Dermis microvascular lymphatic vessel endothelial cell (primary cell): ENCODE measurements around the gene SLF1. TPM values are rescaled to one million over a fixed set of nuclear protein-coding genes. Genes with fewer than 3 reads are reported as not detected.
"Not testable (repeated sequence)": the region's sequence is repeated elsewhere in the genome, so short reads cannot be mapped to it uniquely, and the experiment has no call there.

Experiments used
- DNase-seq, 2 donors: peaks; one replicate each; pipeline versions ENCODE4 v3.0.0 to v3.0.0-alpha.2; 2010; ENCODE audit warnings: low read depth in 2 of 2
- total RNA-seq: library from RNA; depleted of rRNA; stranded (reverse); fragments of >200 nt; gene quantifications from 2 replicates; pipeline ENCODE4 v1.2.1, GENCODE V29; 2014

Gene SLF1
- 4.3 and 6.9 TPM in 2 replicates for total RNA-seq

DNA sequence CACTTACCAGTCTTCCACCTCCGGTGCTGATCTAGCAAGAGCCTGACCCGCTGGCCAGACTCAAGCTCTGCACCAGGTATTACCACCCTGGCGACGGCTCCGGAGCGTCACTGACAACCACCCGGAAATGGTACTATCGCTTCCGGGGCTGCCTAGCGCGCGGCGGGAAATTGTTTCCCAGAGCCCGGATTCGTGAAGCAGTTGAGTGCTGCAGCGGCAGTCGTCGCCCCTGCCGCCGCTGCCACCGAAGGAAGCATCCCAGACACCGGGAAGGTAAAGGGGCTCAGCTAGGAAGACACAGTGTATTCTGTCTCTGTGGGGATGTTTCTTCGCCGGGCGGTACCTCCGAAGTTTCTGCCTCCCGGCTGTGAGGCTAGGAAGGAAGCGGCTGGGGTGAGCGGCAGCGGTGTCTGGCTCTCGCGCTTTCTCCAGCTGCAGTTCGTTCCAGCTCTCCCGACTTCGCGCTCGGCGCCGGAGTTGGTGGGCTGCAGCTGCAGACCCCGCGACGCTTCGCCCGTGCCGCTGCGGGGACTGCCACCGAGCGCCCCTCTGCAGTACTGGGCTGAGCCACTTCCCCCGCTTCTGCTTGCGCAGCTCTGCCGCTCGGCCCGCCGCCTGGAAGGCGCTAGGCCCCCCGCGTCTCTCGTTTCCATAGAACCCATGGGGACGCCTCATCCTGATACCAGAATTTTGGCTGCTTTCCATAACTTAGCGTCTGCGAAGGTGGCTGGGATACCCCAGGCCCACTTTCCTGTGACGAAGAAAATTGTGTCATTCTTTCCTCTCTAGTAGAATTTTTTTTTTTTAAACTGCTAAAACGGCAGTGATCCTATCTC is at the start of gene SLF1, which contains the start of gene KIAA0825:
Gene SLF1, plus strand, starts transcription at position 177 of the 836 bp plus-strand sequence. CDS start 10,142 bp downstream, outside the sequence.
Gene KIAA0825, minus strand, starts transcription at position 112 of the 836 bp plus-strand sequence. CDS start 81,478 bp downstream, outside the sequence.
- DNase-seq: peak; percentile 72 to 90

DNA sequence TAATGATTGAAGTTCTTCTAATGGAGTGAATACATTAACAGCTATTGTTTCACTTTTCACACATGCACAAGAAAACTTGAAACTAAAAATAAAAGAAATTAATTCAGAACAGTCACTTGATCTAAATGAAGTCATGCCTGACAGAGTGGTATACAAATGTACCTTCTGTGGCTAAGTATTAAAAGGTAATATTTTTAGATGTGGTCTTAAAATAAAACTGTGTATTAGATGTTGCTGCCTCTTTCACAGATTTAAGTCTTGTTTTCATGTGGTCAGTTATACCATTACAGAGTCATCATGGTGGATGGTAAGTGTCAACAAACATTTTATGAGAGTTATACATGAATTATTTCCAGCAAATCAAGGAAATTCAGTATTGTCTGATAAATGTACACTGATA is 47.1 kb upstream of the SLF1 start:
- DNase-seq: no peak

DNA sequence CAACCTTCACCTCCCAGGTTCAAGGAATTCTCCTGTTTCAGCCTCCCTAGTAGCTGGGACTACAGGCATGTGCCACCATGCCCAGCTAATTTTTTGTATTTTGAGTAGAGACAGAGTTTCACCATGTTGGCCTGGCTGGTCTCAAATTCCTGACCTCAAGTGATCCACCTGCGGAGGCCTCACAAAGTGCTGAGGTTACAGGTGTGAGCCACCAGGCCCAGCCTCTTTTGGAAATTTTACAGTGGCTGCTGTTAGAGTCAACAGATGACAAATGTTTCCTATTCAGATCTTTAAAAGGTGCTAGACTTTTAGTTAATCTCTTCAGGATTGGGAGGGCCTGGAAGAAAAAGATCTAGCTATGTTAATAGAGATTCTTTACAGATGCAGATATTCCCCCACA is 45.1 kb upstream of the SLF1 start:
- not testable (repeated sequence) for DNase-seq

DNA sequence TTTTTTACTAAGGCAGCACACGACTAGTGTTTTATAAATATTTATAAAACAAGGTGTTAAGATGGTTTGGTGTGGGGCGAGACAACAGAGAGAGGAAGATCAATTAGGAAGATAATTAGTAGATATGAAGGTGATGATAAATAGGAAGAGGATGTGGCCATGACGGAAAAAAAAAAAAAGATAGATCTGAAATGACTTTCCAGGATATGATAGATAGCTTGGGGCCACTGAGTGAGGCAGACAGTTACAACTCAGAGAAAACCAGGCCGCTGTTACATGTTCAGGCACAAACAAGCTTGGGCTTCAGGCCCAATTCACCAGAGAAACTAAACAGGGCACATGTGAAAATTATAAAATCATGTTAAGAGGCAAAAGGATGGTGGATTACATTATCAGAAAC is 43.3 kb upstream of the SLF1 start:
- no peak for DNase-seq

DNA sequence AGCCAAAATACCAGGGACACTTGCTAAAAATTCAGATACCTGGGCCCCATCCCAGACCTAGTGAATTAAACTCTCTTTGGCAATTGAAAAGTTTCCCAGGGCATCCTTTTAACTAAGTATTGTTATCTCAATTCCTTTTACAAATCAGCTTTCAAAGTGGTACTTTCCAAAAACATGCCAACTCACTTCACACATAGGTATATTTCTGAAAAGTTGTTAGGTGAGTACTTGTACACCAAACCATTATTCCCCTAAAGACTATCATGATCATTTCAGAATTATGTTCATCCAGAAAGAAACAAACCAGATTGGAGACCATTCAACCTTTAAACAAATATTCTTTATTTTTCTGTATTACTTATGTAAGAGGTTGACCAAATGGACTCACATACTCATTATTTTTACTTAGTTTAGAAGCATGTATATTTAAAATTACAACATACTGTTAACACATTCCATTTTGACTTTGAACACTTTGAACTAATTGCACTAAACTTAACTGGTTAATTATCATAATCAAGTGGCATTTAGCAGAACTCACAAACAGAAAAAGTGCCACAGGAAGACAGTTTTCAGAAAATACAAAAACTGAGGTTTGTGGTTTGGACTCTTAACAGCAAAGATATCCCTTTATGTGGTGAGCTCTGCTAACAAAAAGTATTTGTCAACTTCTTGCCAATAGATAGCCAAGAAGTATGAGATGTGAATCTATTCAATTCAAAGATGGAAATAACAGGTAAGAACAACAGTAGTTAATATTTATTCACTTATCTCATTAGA is 40.8 kb upstream of the SLF1 start:
- DNase-seq: no peak

DNA sequence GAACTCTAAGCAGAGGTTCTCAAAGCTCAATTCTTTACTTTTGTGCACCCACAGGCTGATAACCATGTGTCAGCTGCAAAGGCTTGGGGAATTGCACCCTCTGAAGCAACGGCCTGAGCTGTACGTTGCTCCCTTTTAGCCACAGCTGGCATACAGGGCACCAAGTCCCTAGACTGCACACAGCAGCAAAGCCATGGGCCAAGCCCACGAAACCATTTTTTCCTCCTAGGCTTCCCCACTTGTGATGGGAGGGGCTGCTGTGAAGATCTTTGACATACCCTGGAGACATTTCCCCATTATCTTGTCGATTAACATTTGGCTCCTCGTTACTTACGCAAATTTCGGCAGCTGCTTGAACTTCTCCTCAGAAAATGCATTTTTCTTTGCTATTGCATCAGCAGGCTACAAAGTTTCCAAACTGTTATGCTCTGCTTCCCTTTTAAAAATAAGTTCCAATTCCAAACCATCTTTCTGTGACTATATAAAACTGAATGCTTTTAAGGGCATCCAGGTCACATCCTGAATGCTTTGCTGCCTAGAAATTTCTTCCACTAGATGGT is 23.1 kb upstream of the SLF1 start:
- DNase-seq: no peak

DNA sequence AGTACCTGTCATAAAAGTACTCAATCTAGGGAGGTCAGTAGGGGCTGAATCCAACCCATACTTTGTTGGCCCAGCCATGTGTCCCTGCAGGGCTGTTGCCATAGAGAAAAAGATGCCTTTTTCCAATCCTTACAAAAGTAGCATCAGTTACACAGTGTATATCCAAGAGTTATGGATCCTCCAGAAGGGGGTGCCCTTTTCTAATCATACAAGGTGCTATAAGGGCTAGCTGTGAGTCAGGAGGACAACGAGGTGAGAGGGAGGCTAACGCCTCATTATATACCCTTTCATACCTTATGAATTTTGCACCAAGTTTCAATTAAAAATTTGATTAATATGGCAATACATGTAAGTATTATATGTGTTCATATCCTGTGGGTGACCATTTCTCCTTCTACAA is 4.9 kb upstream of the SLF1 start:
- peak; percentile 68 to 76 for DNase-seq

DNA sequence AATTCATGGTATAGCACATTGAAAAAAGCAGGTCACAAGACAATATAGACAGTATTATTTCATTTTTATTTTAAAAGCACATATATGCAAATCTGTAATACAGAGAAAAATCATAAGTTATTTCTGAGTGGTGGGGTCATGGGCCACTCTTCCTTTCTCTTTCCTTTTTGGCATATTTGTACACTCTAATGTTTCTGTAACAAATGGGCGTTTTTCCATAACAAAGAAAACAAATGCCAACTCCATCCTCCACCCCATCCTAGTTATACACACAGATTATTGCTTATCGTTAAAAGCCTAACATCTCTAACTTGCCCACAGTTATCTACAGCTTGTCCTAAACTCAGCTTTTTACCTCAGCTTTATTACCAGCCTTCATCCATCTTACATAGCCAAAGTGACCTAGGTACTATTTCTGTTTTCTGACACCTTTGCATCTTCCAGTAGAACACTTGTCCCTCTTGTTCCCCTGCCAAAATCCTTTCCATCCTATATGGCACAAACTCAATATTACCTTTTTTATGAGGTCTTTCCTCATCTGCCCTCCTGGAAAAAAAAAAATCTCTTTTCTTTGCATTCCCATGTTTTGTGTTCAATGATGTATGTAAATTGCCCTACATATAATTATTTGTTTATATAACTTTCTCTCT is 4.2 kb upstream of the SLF1 start:
- peak in 1 of 2 donors; percentile 27 for DNase-seq

DNA sequence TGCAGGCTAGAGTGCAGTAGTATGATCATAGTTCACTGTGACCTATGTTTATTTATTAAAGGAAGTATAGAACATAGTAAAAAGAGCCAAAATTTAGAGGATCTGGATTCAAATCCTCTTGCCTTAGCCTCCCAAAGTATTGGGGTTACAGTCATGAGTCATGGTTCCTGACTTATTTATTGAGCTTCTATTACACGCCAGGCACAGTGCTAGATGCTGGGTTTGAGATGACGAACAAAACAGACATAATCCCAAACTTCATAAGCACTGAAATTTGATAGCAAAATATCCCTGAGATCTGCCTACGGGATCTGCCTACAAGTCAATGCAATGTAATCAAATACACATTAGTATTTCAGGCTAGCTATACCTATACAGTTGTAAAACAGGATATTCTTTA is 2.6 kb upstream of the SLF1 start:
- no peak for DNase-seq

DNA sequence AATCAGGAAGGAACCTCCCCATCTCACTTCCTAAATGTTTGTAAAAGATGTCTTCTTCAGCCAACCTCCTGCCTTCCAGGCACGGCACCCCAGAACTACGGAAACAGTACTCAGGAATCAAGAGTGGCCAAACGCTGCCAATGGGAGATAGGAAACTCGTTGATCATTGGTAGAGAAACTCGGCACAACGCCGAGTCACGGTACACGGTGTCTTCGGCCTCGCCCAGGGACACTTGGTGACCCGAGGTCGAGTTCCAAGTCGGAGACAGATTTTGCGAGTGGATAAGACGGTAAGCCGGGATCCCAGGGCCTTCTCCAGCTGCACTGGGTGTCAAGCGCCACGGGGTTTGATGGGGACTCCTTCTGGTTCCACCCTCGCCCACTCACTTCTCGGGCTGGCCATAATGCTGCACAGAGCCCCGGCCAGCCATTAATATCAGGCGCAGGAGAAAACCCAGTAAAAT is 408 bp upstream of the SLF1 start:
- DNase-seq: peak in 1 of 2 donors; percentile 68

DNA sequence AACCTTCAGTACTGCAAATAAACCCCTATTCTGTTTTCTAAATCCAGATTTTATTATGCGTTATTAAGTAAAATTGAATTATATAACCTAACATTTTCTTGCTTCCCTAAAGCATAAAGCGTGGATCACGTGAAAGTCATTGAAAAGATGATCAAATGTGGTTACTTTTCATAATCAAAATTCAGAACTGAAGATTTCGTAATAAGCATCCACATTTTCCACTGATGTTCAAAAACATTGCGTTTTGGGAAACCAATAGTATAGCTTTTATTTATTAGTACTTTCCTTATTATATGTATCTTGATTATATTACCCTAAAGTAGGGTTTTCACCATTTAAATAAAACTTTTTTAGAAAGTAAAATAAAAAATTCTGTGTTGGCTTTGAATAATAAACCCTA is 1.8 kb downstream of the SLF1 start:
- DNase-seq: no peak

DNA sequence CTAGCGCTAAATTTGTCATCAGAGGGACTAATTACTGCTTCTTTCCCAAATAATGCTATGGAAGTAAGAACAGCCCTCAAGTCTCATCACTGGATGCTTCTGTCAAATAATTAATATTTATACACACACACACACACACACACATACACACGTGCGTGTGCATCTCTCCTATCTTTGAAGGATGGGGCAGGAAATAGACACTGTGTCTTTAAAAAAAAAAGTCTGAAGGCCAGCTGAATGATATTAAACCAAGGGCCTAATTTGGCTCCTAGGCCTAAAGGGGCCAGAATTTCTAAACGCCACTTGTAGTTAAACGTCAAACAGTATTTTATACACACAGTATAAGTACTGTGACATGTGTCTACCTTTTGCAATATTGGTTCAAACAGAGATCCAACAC is 3.3 kb downstream of the SLF1 start:
- no peak for DNase-seq

DNA sequence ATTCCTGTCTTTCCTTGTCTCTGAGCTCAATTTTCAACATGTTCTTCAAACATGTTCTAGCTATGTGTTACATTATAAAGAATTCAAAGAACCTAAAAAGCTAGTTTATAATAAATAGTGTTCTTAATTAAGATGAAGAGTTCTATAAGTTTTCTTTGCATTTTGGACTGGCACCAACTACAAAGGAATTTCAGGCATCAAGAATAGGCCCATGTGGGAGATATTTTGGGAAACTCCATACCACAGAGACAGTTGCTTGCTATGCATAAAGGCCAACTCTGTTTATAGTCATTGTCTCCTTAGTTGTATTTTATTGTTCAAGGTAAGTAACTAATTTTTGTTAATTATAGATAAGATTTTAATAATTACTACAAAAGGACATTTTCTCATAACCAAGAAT is 4.5 kb downstream of the SLF1 start:
- no peak for DNase-seq

DNA sequence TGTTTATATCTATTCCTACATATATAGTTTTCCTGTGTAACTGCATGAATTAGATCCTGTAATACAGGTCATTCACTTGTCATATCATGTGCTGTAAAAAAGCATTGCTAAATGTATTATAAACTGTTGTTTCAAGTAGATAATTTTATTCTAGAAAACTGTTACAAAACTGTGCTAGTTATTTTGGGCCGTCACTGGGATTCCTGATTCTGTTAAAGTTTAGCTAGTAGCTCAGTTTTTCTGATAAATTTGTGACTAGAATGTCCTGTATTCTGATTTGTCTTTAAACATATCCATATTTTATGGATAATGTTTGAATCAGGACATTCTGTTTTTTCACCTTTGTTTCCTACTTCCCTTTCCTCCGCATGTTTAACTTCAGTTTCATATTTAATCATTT is 5.4 kb downstream of the SLF1 start:
- no peak for DNase-seq

DNA sequence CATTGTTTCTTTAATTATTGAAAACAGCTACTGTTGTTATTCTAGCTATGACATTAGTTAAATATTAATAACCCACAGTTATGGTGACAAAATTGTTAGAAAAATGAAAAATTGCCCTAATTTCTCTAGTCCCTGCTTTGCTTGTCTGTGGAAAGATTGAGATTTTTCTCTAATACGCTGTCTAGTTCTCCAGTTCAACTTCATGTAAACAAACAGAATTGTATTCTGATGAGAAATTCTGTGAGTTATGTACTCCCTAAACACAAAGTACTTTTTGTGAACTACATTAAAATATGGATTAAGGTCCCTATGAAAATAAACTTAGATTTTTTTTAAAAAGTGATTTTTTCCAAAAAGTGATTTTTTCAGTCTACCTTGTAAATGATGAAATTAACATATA is 8.7 kb downstream of the SLF1 start:
- DNase-seq: no peak

DNA sequence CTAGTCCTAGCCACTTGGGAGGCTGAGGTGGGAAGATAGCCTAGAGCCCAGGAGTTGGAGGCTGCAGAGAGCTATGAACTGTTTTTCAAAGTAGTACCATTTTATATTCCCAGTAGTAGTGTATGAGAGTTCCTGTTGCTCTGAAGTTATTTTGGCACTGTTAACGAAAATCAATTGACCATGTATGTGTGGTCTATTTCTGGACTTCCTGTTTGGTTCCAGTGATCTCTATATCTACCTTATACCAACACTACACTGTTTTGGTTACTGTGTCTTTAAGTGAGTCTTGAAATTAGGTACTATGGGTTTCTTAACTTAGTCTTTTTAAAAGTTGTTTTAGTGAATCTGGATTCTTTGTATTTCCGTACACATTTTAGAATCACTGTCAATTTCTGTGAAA is 13.6 kb downstream of the SLF1 start:
- DNase-seq: peak in 1 of 2 donors; percentile 30

DNA sequence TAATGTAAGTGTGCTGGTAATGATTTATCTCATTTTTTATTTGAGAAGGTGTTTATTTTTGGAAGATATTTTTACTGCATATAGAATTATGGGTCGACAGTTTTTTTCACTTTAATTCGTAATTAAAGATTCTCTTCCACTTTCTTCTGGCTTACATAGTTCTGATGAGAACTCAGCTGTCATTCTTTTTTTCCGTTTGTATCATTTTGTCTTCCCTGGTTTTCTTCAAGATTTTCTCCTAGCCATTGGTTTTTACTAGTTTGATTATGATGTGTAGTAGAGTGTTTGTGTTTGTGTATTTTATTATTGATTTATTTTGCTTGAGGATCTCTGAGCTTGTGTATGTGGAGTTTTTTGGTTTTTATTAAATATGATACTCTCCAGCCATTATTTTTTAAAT is 21.7 kb downstream of the SLF1 start:
- no peak for DNase-seq

DNA sequence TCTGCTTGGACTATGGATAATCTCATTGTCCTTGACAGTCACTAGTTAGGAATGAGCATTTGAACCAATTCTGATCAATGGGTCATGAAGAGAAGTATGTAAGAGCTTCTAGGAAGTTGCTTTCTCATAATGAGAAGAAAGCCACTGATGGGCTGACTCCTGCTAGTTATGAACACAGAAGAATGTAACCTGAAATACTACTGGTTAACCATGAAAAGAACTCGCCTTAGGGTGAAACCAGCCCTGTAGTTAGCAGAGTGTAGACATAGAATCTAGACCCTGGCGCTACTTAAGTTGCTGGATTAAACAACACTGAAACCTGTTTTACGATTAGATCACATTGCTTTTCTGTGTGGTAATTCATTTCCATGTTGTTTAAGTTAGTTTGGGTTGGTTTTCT is 26.6 kb downstream of the SLF1 start:
- no peak for DNase-seq

DNA sequence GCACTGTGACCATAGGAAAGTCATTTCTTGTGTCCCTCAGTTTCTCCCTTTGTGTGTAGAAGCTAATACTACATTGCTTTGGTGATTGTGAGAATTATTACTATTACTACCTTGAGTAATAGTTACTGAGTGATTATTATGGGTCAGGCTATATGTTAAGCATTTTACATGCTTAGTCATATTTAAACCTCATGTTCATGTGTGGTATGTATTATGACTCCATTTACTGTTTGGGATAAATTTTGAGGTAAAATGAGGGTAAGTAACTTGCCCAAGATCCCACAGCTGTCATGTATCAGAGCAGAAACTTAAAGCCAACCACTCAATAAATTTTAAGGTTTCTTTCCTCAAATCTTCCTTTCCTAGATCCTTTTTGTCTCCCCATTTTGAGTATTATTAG is 28.3 kb downstream of the SLF1 start:
- DNase-seq: no peak

DNA sequence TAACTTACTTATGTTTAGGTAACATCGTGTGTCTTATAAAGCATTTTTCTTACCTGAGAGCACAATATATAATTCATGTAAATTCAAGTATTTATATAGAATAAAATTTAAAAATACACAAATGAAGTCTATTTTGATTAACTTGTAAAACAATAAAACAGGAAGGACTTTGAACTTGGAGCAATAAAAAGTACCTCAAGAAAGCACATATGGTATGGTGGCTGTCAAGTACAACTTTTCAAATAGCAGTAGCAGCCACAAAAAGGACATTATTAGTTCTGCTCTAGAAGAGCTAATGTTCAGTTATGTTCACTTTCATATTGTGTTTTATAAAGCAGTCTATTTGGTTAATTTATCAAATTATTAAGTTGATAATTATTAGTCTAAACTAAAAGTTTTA is 31.4 kb downstream of the SLF1 start:
- DNase-seq: no peak

DNA sequence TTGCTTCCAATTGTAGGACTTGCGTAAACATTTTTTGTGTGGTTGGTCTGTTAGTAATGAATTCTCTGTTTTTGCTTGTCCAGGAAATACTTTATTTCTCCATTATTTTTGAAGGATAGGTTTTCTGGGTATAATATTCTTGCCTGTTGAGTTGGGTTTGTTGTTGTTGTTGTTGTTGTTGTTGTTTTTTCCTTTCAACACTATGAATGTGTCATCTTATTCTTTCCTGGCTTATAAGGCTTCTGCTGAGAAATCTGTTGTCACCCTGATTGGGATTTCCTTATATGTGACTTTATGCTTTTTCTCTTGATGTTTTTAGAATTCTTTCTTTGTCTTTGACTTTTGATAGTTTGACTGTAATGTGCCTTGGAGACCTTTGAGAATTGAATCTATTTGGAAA is 39.8 kb downstream of the SLF1 start:
- no peak for DNase-seq

DNA sequence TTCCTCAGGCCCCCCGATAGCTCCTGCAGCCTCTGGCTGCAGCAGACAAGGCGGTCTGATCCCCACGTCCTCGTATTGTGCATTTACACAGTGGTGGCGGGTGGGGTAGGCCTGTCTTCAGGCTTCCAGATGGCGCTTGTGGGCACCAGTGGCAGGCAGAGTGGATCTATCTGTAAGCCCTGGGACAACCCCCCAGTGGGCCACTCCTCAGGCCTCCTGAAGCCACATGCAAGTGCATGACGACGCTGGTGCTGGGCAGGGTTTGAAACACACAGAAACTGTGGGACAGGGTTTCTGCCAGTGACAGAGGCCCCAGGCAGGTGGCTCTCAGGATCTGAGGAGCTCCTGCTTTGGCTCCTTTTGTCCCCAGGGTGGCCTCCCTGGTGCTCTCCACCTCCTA is 42.0 kb downstream of the SLF1 start:
- no peak for DNase-seq
